Activated CD8-positive, alpha-beta T cell treated with anti-CD3 and anti-CD28 coated beads for 36 hours (primary cell): Measurements from ENCODE around the gene STIM1. TPM values are rescaled to one million over a fixed set of nuclear protein-coding genes. Genes with fewer than 3 reads are reported as not detected.

Source experiments
- ATAC-seq: fragments of 200-7000 bp; cut with Tn5 transposase; one replicate; pipeline ENCODE4 v1.10.0; 2021; ENCODE audit warnings: mild to moderate bottlenecking, moderate library complexity
- CTCF ChIA-PET: fragments of 350-600 bp; sonication (Branson Sonifier 250); formaldehyde crosslinking; loops from one replicate; lab custom pipeline; 2021; ENCODE audit warnings: antibody characterized with exemption; lab: Charles Lee
- POLR2A ChIA-PET: fragments of 350-600 bp; sonication (Branson Sonifier 250); formaldehyde crosslinking; loops from one replicate; lab custom pipeline; 2021; ENCODE audit warnings: antibody characterized with exemption; lab: Charles Lee
- DNase-seq: peaks from one replicate; pipeline ENCODE4 v3.0.0-alpha.2; 2020
- H3K27ac Mint-ChIP-seq: one replicate; pipeline ENCODE4 v1.8.0; 2021; ENCODE audit warnings: mild to moderate bottlenecking, mixed read lengths
- H3K27me3 Mint-ChIP-seq: one replicate; pipeline ENCODE4 v1.8.0; 2021; ENCODE audit warnings: mixed read lengths
- H3K36me3 Mint-ChIP-seq: one replicate; pipeline ENCODE4 v1.8.0; 2021; ENCODE audit warnings: low read depth, mixed read lengths
- H3K4me1 Mint-ChIP-seq: one replicate; pipeline ENCODE4 v1.8.0; 2021; ENCODE audit warnings: low read depth, mixed read lengths
- H3K4me3 Mint-ChIP-seq: one replicate; pipeline ENCODE4 v1.8.0; 2021; ENCODE audit warnings: mild to moderate bottlenecking, moderate library complexity, mixed read lengths
- H3K9me3 Mint-ChIP-seq: one replicate; pipeline ENCODE4 v1.8.0; 2021; ENCODE audit warnings: mixed read lengths
- intact Hi-C: fragments of 100-400 bp; cut with micrococcal nuclease; formaldehyde crosslinking; loops from one replicate; pipeline ENCODE4 v1.10.0; 2022
- total RNA-seq, 2 experiments: library from RNA; stranded (reverse); gene quantifications; one replicate each; pipeline ENCODE4 v1.2.3, GENCODE V29; 2021
- TF ChIP-seq, protein P1 (sequence below): fragments of 200-600 bp; IDR thresholded peaks from one replicate; pipeline ENCODE4 v1.8.0; 2022; ENCODE audit warnings: antibody characterized with exemption, mild to moderate bottlenecking

Gene STIM1
- total RNA-seq = 10 to 100 TPM; 60.8 to 61.4 TPM

DNA sequence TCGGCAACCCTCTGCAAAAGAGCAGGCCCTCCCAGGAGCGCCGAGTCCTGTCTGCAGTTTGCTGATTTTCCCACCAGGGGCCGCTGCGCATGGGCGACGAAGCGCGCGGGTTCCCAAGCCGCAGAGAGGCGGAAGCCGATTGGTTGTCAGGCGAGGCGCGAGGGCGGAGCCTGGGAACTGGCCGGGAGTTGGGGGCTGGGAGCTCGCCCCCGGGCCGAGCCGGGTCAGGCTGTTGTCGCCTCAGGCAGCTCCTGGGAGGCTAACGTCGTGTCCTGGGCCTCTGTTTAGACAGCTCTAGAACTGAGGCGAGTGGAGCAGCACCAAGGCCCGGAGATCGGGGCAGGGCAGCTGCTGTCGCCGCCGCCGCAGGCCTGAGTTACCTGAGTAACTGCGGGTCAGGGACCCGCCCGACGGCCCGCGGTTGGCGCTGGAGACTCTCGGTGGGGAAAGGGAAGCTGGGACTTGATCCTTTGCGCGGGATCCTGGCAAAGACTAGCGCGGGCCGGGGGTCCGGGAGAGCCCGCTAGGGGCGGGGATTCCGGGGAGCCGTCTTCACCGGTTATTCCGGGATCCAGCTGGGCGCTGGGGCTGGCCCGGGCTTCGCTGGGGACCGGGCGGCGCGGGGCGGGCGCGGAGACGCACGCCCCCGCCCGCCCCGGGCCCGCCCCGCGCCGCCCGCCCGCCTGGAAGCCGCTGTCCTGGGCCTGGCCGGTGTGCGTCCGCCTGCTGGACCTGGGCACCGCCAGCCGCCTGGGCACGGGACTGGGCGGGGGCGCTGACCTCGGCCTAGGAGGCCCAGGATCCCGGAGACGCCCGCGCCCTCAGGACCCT lies at the start of gene STIM1:
Gene STIM1, plus strand, starts transcription at position 688 of the 831 bp plus-strand sequence. CDS start 607 bp downstream, outside the sequence.
- Mint-ChIP-seq H3K36me3 (peaks cover 22% of the 10 kb centered on the region), H3K4me1 (peaks cover 60% of the 10 kb centered on the region), H3K9me3 (no peaks in the 10 kb centered on the region), H3K27me3 (no peaks in the 10 kb centered on the region), H3K4me3 (peak within 1 kb of the TSS; percentile 87), H3K27ac (peak within 1 kb of the TSS; percentile 98)
- TF ChIP-seq, protein P1, sequence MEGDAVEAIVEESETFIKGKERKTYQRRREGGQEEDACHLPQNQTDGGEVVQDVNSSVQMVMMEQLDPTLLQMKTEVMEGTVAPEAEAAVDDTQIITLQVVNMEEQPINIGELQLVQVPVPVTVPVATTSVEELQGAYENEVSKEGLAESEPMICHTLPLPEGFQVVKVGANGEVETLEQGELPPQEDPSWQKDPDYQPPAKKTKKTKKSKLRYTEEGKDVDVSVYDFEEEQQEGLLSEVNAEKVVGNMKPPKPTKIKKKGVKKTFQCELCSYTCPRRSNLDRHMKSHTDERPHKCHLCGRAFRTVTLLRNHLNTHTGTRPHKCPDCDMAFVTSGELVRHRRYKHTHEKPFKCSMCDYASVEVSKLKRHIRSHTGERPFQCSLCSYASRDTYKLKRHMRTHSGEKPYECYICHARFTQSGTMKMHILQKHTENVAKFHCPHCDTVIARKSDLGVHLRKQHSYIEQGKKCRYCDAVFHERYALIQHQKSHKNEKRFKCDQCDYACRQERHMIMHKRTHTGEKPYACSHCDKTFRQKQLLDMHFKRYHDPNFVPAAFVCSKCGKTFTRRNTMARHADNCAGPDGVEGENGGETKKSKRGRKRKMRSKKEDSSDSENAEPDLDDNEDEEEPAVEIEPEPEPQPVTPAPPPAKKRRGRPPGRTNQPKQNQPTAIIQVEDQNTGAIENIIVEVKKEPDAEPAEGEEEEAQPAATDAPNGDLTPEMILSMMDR = peak; percentile 89
- ATAC-seq (peak; percentile 79), DNase-seq (peak; percentile 98)
- ChIA-PET POLR2A (interaction anchor here (0.7 to 8.9 kb wide), 38 partner anchors 9 to 234 kb away, joined by 3 to 216 read pairs (median 5); partner anchors contain the start of gene RHOG), CTCF (interaction anchor here (0.6 to 26.5 kb wide), 61 partner anchors 14 to 250 kb away, joined by 3 to 775 read pairs (median 6); partner anchors contain the start of genes PGAP2, RHOG and RRM1)
- intact Hi-C loops = loop anchor here (5.0 kb wide), 3 partner anchors 37 to 132 kb away; no protein-coding TSS in a partner anchor

DNA sequence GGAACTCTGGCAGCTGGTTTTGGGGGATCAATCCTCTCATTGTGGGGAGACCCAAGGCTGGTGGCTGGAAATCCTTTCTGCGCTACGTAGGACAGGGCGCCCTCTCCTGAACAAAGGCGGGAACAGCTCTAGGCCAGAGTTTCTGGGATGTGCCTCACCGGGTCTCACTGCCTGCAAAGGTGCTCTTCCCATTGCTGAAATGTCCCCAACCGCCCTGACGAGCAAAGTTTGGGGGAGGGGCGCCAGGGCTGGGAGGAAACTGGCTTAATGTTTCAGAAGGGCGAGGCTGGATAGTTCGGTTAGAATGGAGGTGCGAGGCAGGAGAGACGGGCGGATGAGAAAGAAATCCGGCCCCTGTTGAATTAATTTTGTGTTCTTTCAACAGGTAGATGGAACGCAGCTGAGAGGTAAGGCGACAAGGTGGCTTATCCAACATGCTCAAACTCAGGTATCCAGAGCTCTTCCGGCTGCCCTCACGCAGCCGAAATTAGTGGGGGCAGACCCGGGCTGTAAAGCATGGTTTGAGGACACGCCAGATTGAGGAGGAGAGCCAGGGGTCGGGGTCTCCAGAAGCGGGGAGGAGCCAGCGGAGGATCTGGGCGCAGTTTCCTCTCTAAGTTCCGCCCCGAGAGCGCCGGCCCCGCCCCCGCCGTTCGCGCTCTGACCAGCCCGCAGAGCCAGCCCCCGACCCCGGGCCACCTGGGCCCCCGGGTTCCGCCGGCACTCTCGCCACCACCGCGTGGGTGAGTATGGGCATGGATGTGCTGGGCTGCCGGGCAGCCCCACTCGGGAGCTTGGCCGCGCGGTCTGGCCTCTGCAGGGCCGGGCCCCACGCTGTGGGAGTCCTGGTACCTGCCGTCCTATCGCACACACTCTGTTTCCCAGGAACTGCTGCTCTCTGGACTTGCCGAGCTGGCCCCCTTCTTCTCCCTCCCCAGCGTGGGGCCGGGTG lies 47.3 kb upstream of the STIM1 start, which contains the start of gene PGAP2:
Gene PGAP2, plus strand, starts transcription at position 652 of the 952 bp plus-strand sequence. CDS start 2,700 bp downstream, outside the sequence.
- peak; percentile 80 for ATAC-seq
- TF ChIP-seq, protein P1 = peak; percentile 58
- intact Hi-C loops = no loop called here
- ChIA-PET CTCF (interaction anchor here (0.6 to 5.4 kb wide), 48 partner anchors 9 to 277 kb away, joined by 3 to 43 read pairs (median 4); partner anchors contain the start of genes NUP98 and STIM1), POLR2A (interaction anchor here (0.5 to 4.2 kb wide), 12 partner anchors 10 to 251 kb away, joined by 3 to 25 read pairs (median 3); partner anchors contain the start of genes NUP98 and RHOG)
- peak within 1 kb of the TSS; percentile 95 for H3K4me3 Mint-ChIP-seq
- H3K27ac Mint-ChIP-seq = peak within 1 kb of the TSS; percentile 91
- peaks cover 22% of the 10 kb centered on the region for H3K4me1 Mint-ChIP-seq
- no peaks in the 10 kb centered on the region for H3K27me3 Mint-ChIP-seq
- H3K36me3 Mint-ChIP-seq = peaks cover 4% of the 10 kb centered on the region
- DNase-seq = peak; percentile 70
- H3K9me3 Mint-ChIP-seq = no peaks in the 10 kb centered on the region

DNA sequence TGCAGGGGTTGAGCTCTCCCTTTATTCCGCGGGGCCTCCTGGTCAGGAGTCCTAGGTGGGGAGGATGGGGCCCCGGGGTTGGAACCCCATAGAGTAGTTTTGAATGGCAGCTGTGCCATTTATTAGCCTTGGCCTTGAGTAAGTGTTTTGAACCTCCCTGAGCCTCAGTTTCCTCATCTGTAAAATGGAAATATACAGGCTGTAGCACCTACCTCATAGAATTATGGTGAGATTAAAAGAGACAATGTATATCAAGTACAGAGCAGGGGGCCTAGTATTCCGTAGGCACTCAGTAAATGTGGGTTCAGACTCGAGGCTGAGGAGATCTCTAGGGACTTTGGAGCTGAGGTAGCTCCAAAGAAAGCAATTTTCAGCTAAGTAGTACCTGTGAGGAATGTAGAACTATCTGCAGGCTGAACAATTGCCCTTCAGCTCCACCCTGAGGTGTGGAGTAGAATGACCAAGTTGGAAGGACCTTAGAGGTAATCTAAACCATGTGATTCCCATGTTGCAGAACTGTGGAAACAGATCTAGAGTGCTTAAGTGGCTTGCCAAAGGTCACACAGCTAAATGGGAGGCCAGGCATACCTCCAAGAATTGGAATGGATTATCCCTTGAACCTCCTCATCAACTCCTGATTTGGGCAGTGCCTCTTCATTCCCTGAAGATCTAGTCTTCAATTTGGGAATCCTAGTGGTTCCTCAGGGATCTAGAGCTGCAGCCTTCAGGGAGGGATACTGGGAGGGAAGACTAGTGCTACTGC lies 46.4 kb upstream of the STIM1 start:
- intact Hi-C loops = no loop called here
- POLR2A ChIA-PET = interaction anchor here (0.9 to 4.2 kb wide), 11 partner anchors 11 to 95 kb away, joined by 3 to 25 read pairs (median 3); partner anchors contain the start of genes NUP98 and RHOG

DNA sequence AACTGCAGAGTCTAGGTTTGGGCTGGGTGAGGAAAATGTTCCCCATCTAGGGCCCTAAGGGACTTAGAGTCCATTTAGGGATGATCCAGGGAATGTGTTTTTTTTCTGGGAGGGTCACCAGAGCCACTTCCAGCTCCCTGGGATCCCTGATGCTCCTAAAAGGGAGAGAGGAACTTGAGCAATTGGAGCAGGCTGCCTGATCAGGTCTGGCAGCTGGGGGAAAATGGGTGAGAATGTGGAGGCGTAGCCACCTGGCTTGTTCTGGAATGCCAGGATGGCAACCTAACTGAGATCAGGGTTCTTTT lies 45.9 kb upstream of the STIM1 start:
- H3K4me3 Mint-ChIP-seq = no peak overlapping the region
- ATAC-seq = no peak
- no peaks in the 10 kb centered on the region for H3K9me3 Mint-ChIP-seq
- H3K27ac Mint-ChIP-seq = no peak overlapping the region
- H3K36me3 Mint-ChIP-seq = peaks cover 4% of the 10 kb centered on the region
- intact Hi-C loops = no loop called here
- no peak for DNase-seq
- ChIA-PET POLR2A (interaction anchor here (0.9 to 4.2 kb wide), 10 partner anchors 11 to 95 kb away, joined by 3 to 25 read pairs (median 3); partner anchors contain the start of genes NUP98 and RHOG), CTCF (interaction anchor here (1.0 to 5.4 kb wide), 22 partner anchors 10 to 271 kb away, joined by 3 to 43 read pairs (median 6); partner anchors contain the start of genes NUP98 and STIM1)
- TF ChIP-seq, protein P1 = no peak
- peaks cover 16% of the 10 kb centered on the region for H3K4me1 Mint-ChIP-seq
- H3K27me3 Mint-ChIP-seq = no peaks in the 10 kb centered on the region

More for the DNA sequence above, 46.4 kb upstream of the STIM1 start:
- peak; percentile 55 for DNase-seq
- Mint-ChIP-seq H3K4me1 (peaks cover 20% of the 10 kb centered on the region), H3K4me3 (peak overlapping the region; percentile 95), H3K9me3 (no peaks in the 10 kb centered on the region), H3K36me3 (peaks cover 4% of the 10 kb centered on the region), H3K27ac (peak overlapping the region; percentile 46), H3K27me3 (no peaks in the 10 kb centered on the region)
- TF ChIP-seq, protein P1 = peak; percentile 70
- CTCF ChIA-PET = interaction anchor here (0.6 to 5.4 kb wide), 37 partner anchors 10 to 276 kb away, joined by 3 to 43 read pairs (median 5); partner anchors contain the start of genes NUP98 and STIM1
- ATAC-seq = peak; percentile 78
